ENCODE data around the gene MAP2K2.

The MAP2K2 gene

DNA sequence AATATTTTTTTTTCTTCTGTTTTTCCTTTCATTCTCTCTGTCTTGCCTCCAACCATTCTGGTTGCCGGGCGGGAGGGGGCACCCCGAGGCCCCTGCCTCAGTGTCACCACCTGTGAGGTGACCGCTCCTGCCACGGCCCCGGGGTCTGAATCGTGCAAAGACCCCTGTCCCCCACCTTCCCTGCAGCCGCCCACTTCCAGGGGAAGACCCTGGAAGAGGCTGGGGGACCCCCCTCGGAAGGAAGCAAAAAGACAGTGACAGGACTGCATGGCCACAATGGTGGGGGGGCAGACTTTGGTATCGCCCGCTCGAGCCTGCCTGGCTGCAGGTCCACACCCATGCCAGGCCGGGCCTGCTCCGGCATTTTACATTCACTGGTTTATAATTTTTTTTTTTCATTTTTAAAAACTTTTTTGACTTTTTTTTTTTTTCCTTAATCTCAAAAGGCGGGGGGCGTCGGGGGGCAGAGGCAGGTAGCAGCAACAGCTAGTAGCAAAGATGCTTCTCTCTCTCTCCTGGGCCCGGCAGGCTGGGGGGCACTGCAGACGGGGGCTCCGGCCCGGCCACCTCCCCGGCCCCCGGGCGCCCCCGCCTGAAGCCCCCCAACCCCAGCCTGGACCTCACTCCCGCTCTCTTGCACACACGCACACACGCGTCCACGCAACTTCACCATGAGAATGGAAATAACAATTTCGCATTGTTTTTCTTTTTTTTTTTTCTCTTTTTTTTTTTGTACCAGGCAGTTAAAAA lies 79.8 kb downstream of the MAP2K2 start:
- DNase-seq (ENCODE audit: low read depth): no peak

GRCh38 chr19:4043401-4043800 lies 80.5 kb downstream of the MAP2K2 start:
- DNase-seq (ENCODE audit: low read depth): no peak

- DNase-seq (ENCODE audit: low read depth): no peak
These were observed 81.2 kb downstream of the MAP2K2 start for GRCh38 chr19:4042731-4043082.

GRCh38 chr19:4042064-4042730 lies 81.7 kb downstream of the MAP2K2 start:
- DNase-seq (ENCODE audit: low read depth): no peak

Measured in stimulated activated CD8-positive, alpha-beta memory T cell treated with anti-CD3 and anti-CD28 coated beads, Interleukin-15, amount 100 ng/mL, for 24 hours (primary cell).